ENCODE results near the gene TSSK2. TPM values are rescaled to one million over a fixed set of nuclear protein-coding genes. Genes with fewer than 3 reads are reported as not detected.

TSSK2 gene
- total RNA-seq, 4 donors from 2014 or later, result 0.59 to 0.94 (median 0.78) TPM; not detected in 1

DNA sequence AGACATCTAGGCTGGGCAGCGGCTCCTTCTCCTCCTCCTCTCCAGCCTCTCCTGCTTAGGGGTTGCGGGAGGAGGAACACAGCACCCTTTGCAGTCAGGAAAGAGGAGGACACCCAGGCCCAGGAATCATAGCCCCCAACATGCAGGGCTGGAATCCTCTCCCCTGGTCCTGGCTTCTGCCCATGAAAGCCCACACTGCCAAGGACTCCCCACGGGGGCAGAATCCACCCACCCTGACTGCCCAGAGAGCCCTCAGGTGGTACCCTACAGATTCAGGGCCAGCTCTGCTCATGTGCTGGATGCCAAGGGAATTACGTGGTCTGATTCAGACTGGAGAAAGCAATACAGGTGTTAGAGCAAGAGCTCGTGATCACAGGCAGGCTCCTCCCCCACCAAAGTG, 8.9 kb downstream of the TSSK2 start:
- no peak for DNase-seq
- Histone ChIP-seq H3K27me3 (no peaks in the 10 kb centered on the region), H3K4me1 (peaks cover 5 to 9% of the 10 kb centered on the region in 2 donors), H3K36me3 (peaks cover 61 to 62% of the 10 kb centered on the region in 2 donors), H3K9me3 (no peaks in the 10 kb centered on the region), H3K4me3 (replicated peaks in 1 of 3) (no peak overlapping the region), H3K27ac (no peak overlapping the region)
- intact Hi-C loops (cut with DNase I), result loop anchor here (10.0 kb wide), 2 partner anchors 295 to 485 kb away; partner anchors contain the start of genes HIRA and MRPL40
- 93 to 100% methylated on average over 3 to 5 of the region's 5 CpGs for WGBS, 2 donors
- no peak for TF ChIP-seq POLR2A (IDR thresholded peaks at IDR 0.05)

DNA sequence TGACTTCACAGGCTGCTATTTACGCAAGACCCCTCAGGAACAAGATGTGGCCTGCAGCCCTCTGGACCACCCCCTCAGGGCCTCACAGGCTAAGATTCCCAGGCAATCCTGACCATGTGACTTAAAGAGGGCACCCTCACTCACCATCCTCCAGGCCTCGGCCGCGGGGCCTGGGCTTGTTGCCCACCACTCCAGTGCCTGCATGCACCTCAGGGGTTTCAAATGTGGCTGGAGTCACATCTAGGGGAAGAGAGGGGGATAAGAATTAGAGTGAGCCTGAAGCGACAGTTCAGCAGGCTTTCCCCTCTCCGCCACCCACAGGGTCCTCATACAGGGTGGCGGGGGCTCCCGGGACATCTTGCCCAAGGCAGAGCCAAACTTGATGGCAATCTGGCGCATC, 11.3 kb downstream of the TSSK2 start:
- H3K27ac ChIP-seq, result no peak overlapping the region
- WGBS, 2 donors, result 93 to 100% methylated on average over 6 to 9 of the region's 9 CpGs
- H3K4me3 ChIP-seq (replicated peaks in 1 of 3), result no peak overlapping the region
- intact Hi-C loops (cut with DNase I), result loop anchor here (10.0 kb wide), 2 partner anchors 292 to 482 kb away; partner anchors contain the start of genes HIRA and MRPL40
- TF ChIP-seq POLR2A (IDR thresholded peaks at IDR 0.05), result no peak
- TF ChIP-seq, protein P1, sequence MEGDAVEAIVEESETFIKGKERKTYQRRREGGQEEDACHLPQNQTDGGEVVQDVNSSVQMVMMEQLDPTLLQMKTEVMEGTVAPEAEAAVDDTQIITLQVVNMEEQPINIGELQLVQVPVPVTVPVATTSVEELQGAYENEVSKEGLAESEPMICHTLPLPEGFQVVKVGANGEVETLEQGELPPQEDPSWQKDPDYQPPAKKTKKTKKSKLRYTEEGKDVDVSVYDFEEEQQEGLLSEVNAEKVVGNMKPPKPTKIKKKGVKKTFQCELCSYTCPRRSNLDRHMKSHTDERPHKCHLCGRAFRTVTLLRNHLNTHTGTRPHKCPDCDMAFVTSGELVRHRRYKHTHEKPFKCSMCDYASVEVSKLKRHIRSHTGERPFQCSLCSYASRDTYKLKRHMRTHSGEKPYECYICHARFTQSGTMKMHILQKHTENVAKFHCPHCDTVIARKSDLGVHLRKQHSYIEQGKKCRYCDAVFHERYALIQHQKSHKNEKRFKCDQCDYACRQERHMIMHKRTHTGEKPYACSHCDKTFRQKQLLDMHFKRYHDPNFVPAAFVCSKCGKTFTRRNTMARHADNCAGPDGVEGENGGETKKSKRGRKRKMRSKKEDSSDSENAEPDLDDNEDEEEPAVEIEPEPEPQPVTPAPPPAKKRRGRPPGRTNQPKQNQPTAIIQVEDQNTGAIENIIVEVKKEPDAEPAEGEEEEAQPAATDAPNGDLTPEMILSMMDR (IDR thresholded peaks at IDR 0.05), result no peak
- H3K4me1 ChIP-seq, result peaks cover 5 to 9% of the 10 kb centered on the region in 2 donors
- no peaks in the 10 kb centered on the region for H3K9me3 ChIP-seq
- DNase-seq, result no peak
- H3K36me3 ChIP-seq, result peaks cover 47 to 48% of the 10 kb centered on the region in 2 donors
- H3K27me3 ChIP-seq, result no peaks in the 10 kb centered on the region

- no peak overlapping the region for H3K27ac ChIP-seq
- peaks cover 39 to 42% of the 10 kb centered on the region in 2 donors for H3K36me3 ChIP-seq
- intact Hi-C loops (cut with DNase I), result loop anchor here (10.0 kb wide), 2 partner anchors 292 to 482 kb away; partner anchors contain the start of genes HIRA and MRPL40
- TF ChIP-seq, protein P1 (IDR thresholded peaks at IDR 0.05), result no peak
- TF ChIP-seq POLR2A (IDR thresholded peaks at IDR 0.05), result no peak
- H3K27me3 ChIP-seq, result no peaks in the 10 kb centered on the region
- no peaks in the 10 kb centered on the region for H3K9me3 ChIP-seq
- DNase-seq, result no peak
- peaks cover 5 to 9% of the 10 kb centered on the region in 2 donors for H3K4me1 ChIP-seq
- WGBS, 2 donors, result 80 to 98% methylated on average over 5 of the region's 5 CpGs
- H3K4me3 ChIP-seq (replicated peaks in 1 of 3), result peak overlapping the region in 1 of 3 donors; percentile 85
Observed at GRCh38 chr22:19143212-19143611, 12.1 kb downstream of the TSSK2 start.

DNA sequence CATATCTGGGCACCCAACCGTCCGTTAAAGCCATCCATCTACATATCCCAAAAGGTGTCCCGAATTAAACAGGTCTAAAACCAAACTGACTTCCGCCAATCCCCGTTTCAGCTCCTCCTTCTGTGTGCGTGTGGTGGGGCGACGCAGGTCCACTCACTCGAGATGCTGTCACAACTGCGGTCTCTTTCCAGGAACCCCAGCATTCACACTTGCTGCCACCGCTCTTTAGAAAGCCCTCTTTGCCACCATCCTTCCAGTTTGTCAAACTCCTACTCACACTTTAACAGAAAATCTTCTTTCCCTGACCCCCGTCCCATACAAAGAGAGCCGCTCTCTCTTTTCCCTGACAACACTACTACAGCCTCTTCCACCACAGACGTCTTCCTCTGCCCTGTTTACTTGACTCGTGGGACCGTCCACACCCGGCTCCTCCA, 12.9 kb downstream of the TSSK2 start:
- no peak for DNase-seq
- Histone ChIP-seq H3K4me1 (peaks cover 5 to 9% of the 10 kb centered on the region in 2 donors), H3K36me3 (peaks cover 31 to 34% of the 10 kb centered on the region in 2 donors), H3K4me3 (replicated peaks in 1 of 3) (peak overlapping the region; percentile 70 to 85 (median 81)), H3K27me3 (peaks cover 2% of the 10 kb centered on the region), H3K9me3 (no peaks in the 10 kb centered on the region), H3K27ac (peak overlapping the region in 2 of 3 donors; percentile 43 to 61)
- WGBS, 2 donors, result 3 to 5% methylated on average over 17 of the region's 17 CpGs
- no peak for TF ChIP-seq POLR2A (IDR thresholded peaks at IDR 0.05)
- TF ChIP-seq, protein P1 (IDR thresholded peaks at IDR 0.05), result no peak
- intact Hi-C loops (cut with DNase I), result loop anchor here (10.0 kb wide), 2 partner anchors 291 to 481 kb away; partner anchors contain the start of genes HIRA and MRPL40

- Histone ChIP-seq H3K9me3 (no peaks in the 10 kb centered on the region), H3K36me3 (peaks cover 11 to 13% of the 10 kb centered on the region in 2 donors), H3K4me1 (peaks cover 5 to 17% of the 10 kb centered on the region in 2 donors), H3K27ac (no peak overlapping the region), H3K27me3 (peaks cover 14% of the 10 kb centered on the region), H3K4me3 (replicated peaks in 1 of 3) (no peak overlapping the region)
- intact Hi-C loops (cut with DNase I), result loop anchor here (10.0 kb wide), 2 partner anchors 288 to 478 kb away; partner anchors contain the start of genes HIRA and MRPL40
- TF ChIP-seq, protein P1 (IDR thresholded peaks at IDR 0.05), result no peak
- no peak for TF ChIP-seq POLR2A (IDR thresholded peaks at IDR 0.05)
- no peak for DNase-seq
- WGBS, 2 donors, result 61 to 85% methylated on average over 10 to 11 of the region's 11 CpGs
Observed at GRCh38 chr22:19146215-19146968, 15.3 kb downstream of the TSSK2 start.

Measured in thyroid gland (tissue), 4 donors.